HUES64 (cell line): ENCODE measurements around the gene NEXN.

ENCODE experiments used
- H3K27ac ChIP-seq: 2 replicates; pipeline ENCODE4 v1.7.0; 2013; ENCODE audit warnings: low read depth, low read length, inconsistent platforms
- H3K27me3 ChIP-seq: 2 replicates; pipeline ENCODE4 v1.6.1; 2013; ENCODE audit warnings: mild to moderate bottlenecking, low read length; ENCODE audit not compliant: insufficient read depth
- H3K36me3 ChIP-seq: 2 replicates; pipeline ENCODE4 v1.6.1; 2013; ENCODE audit warnings: mild to moderate bottlenecking, low read length; ENCODE audit not compliant: insufficient read depth
- H3K4me1 ChIP-seq: 2 replicates; pipeline ENCODE4 v1.6.1; 2013; ENCODE audit warnings: mild to moderate bottlenecking, low read length, moderate library complexity; ENCODE audit not compliant: insufficient read depth
- H3K4me3 ChIP-seq: 2 replicates; pipeline ENCODE4 v1.5.1; 2013; ENCODE audit warnings: mild to moderate bottlenecking, low read length, moderate library complexity
- H3K9ac ChIP-seq: 2 replicates; pipeline ENCODE4 v1.6.1; 2013; ENCODE audit warnings: mild to moderate bottlenecking, low read depth, low read length
- H3K9me3 ChIP-seq: 2 replicates; pipeline ENCODE4 v1.6.1; 2013; ENCODE audit warnings: low read depth, low read length; ENCODE audit not compliant: insufficient read depth
- WGBS: fragments of 150-250, 120-280 bp; methylation state at CpG from one replicate; pipeline ENCODE4 v1.1.7; 2013; ENCODE audit warnings: missing lambda C conversion rate; 5-methylcytosine and 5-hydroxymethylcytosine counted together

Gene NEXN

GRCh38 chr1:77961392-77961791 lies 73.0 kb downstream of the NEXN start:
- Histone ChIP-seq H3K27ac (no peak overlapping the region), H3K4me1 (no peaks in the 10 kb centered on the region), H3K27me3 (no peaks in the 10 kb centered on the region), H3K4me3 (no peak overlapping the region), H3K36me3 (peaks cover 100% of the 10 kb centered on the region), H3K9ac (no peak overlapping the region), H3K9me3 (no peaks in the 10 kb centered on the region)
- 94% methylated on average over 2 of the region's 2 CpGs for WGBS

- H3K27ac ChIP-seq, result no peak overlapping the region
- H3K36me3 ChIP-seq, result peaks cover 100% of the 10 kb centered on the region
- WGBS, result 93% methylated on average over 3 of the region's 3 CpGs
- no peaks in the 10 kb centered on the region for H3K9me3 ChIP-seq
- H3K9ac ChIP-seq, result no peak overlapping the region
- H3K4me3 ChIP-seq, result no peak overlapping the region
- 0 out of 2 replicates have a peak, but pooled peaks cover 4% of the 10 kb centered on the region for H3K4me1 ChIP-seq
- H3K27me3 ChIP-seq, result no peaks in the 10 kb centered on the region
Measured at GRCh38 chr1:77966291-77966690, 77.9 kb downstream of the NEXN start.

GRCh38 chr1:77970192-77970591 lies 81.8 kb downstream of the NEXN start:
- peaks cover 77% of the 10 kb centered on the region for H3K36me3 ChIP-seq
- no peak overlapping the region for H3K27ac ChIP-seq

GRCh38 chr1:77972080-77972479 lies 83.7 kb downstream of the NEXN start:
- H3K4me1 ChIP-seq, result peaks cover 33% of the 10 kb centered on the region
- no peaks in the 10 kb centered on the region for H3K27me3 ChIP-seq
- no peak overlapping the region for H3K9ac ChIP-seq
- 0 out of 2 replicates have a peak overlapping the region, but pooled peaks have one; percentile 1 for H3K4me3 ChIP-seq
- WGBS, result 33% methylated on average over 3 of the region's 3 CpGs
- no peaks in the 10 kb centered on the region for H3K9me3 ChIP-seq
- peaks cover 76% of the 10 kb centered on the region for H3K36me3 ChIP-seq
- peak overlapping the region; percentile 5; the same call in 1 of the 2 replicates for H3K27ac ChIP-seq

More at GRCh38 chr1:77970192-77970591, 81.8 kb downstream of the NEXN start:
- Histone ChIP-seq H3K9ac (no peak overlapping the region), H3K9me3 (no peaks in the 10 kb centered on the region), H3K4me1 (peaks cover 15% of the 10 kb centered on the region), H3K27me3 (no peaks in the 10 kb centered on the region), H3K4me3 (no peak overlapping the region)
- 95% methylated on average over 1 of the region's 1 CpG for WGBS

- Histone ChIP-seq H3K27me3 (no peaks in the 10 kb centered on the region), H3K9ac (0 out of 2 replicates have a peak overlapping the region, but pooled peaks have one; percentile 21), H3K27ac (no peak overlapping the region), H3K36me3 (peaks cover 48% of the 10 kb centered on the region), H3K4me3 (peak overlapping the region; percentile 89), H3K4me1 (peaks cover 29% of the 10 kb centered on the region), H3K9me3 (no peaks in the 10 kb centered on the region)
- 91% methylated on average over 3 of the region's 4 CpGs for WGBS
Measured at GRCh38 chr1:77975386-77975785, 87.0 kb downstream of the NEXN start.

- H3K4me3 ChIP-seq, result peak overlapping the region; percentile 89
- peaks cover 43% of the 10 kb centered on the region for H3K36me3 ChIP-seq
Measured at GRCh38 chr1:77975907-77976306, 87.5 kb downstream of the NEXN start.

GRCh38 chr1:77976433-77977076 lies 88.1 kb downstream of the NEXN start:
- H3K9ac ChIP-seq, result peak overlapping the region; percentile 99
- 43% methylated on average over 13 of the region's 13 CpGs for WGBS
- H3K27ac ChIP-seq, result no peak overlapping the region
- H3K4me1 ChIP-seq, result peaks cover 33% of the 10 kb centered on the region
- H3K4me3 ChIP-seq, result peak overlapping the region; percentile 89
- no peaks in the 10 kb centered on the region for H3K27me3 ChIP-seq
- H3K9me3 ChIP-seq, result no peaks in the 10 kb centered on the region
- peaks cover 37% of the 10 kb centered on the region for H3K36me3 ChIP-seq

More at GRCh38 chr1:77975907-77976306, 87.5 kb downstream of the NEXN start:
- no peak overlapping the region for H3K27ac ChIP-seq
- 50% methylated on average over 2 of the region's 2 CpGs for WGBS
- H3K27me3 ChIP-seq, result no peaks in the 10 kb centered on the region
- no peaks in the 10 kb centered on the region for H3K9me3 ChIP-seq
- peaks cover 33% of the 10 kb centered on the region for H3K4me1 ChIP-seq
- 0 out of 2 replicates have a peak overlapping the region, but pooled peaks have one; percentile 21 for H3K9ac ChIP-seq

- H3K9me3 ChIP-seq, result no peaks in the 10 kb centered on the region
- H3K4me1 ChIP-seq, result peaks cover 35% of the 10 kb centered on the region
- H3K9ac ChIP-seq, result peak overlapping the region; percentile 99
- H3K4me3 ChIP-seq, result peak overlapping the region; percentile 89
- peaks cover 32% of the 10 kb centered on the region for H3K36me3 ChIP-seq
- peak overlapping the region; percentile 97; the same call in 1 of the 2 replicates for H3K27ac ChIP-seq
- no peaks in the 10 kb centered on the region for H3K27me3 ChIP-seq
- WGBS, result under 1% methylated on average over 5 of the region's 5 CpGs
Measured at GRCh38 chr1:77977989-77978292, 89.5 kb downstream of the NEXN start.

- H3K9ac ChIP-seq, result peak overlapping the region; percentile 99
- peak overlapping the region; percentile 97 for H3K27ac ChIP-seq
- H3K4me3 ChIP-seq, result peak overlapping the region; percentile 89
- peaks cover 32% of the 10 kb centered on the region for H3K36me3 ChIP-seq
- H3K4me1 ChIP-seq, result peaks cover 34% of the 10 kb centered on the region
- no peaks in the 10 kb centered on the region for H3K9me3 ChIP-seq
- under 1% methylated on average over 29 of the region's 34 CpGs for WGBS
- H3K27me3 ChIP-seq, result no peaks in the 10 kb centered on the region
Measured at GRCh38 chr1:77978293-77978968, 90.0 kb downstream of the NEXN start.

GRCh38 chr1:77978969-77979876 lies 90.8 kb downstream of the NEXN start, which contains the start of gene FUBP1:
FUBP1 (minus strand) TSS chr1:77979072; CDS start chr1:77979004, 68 bp downstream.
- H3K9ac ChIP-seq, result peak within 1 kb of the TSS; percentile 99
- H3K4me1 ChIP-seq, result peaks cover 39% of the 10 kb centered on the region
- H3K4me3 ChIP-seq, result peak within 1 kb of the TSS; percentile 89
- peak within 1 kb of the TSS; percentile 97 for H3K27ac ChIP-seq
- no peaks in the 10 kb centered on the region for H3K27me3 ChIP-seq
- no peaks in the 10 kb centered on the region for H3K9me3 ChIP-seq
- peaks cover 36% of the 10 kb centered on the region for H3K36me3 ChIP-seq
- under 1% methylated on average over 56 of the region's 57 CpGs for WGBS
